Measurements from ENCODE around the gene NCK2. TPM values are rescaled to one million over a fixed set of nuclear protein-coding genes. Genes with fewer than 3 reads are reported as not detected.

The NCK2 gene
- total and polyA plus RNA-seq, 2 experiments from 2014 or later: 55.0 to 65.9 TPM

- no peak for DNase-seq (ENCODE audit: low read depth in 1 of 2, low spot score in 1 of 2)
- Histone ChIP-seq H3K36me3 (no peaks in the 10 kb centered on the region), H3K9me3 (ENCODE audit: low read depth) (no peaks in the 10 kb centered on the region), H3K4me1 (ENCODE audit: low read depth) (no peaks in the 10 kb centered on the region), H3K4me3 (no peak overlapping the region), H3K27me3 (no peaks in the 10 kb centered on the region), H3K27ac (no peak overlapping the region)
- no peak for TF ChIP-seq CTCF (IDR thresholded peaks at IDR 0.05; ENCODE audit: low read depth, low read length)
Measured at GRCh38 chr2:105910497-105911238, 166.0 kb downstream of the NCK2 start.

- Histone ChIP-seq H3K9me3 (ENCODE audit: low read depth) (no peaks in the 10 kb centered on the region), H3K27me3 (no peaks in the 10 kb centered on the region), H3K36me3 (no peaks in the 10 kb centered on the region), H3K27ac (no peak overlapping the region), H3K4me1 (ENCODE audit: low read depth) (no peaks in the 10 kb centered on the region), H3K4me3 (no peak overlapping the region)
- DNase-seq (ENCODE audit: low read depth in 1 of 2, low spot score in 1 of 2): no peak
- no peak for TF ChIP-seq CTCF (IDR thresholded peaks at IDR 0.05; ENCODE audit: low read depth, low read length)
Measured at GRCh38 chr2:105911425-105911824, 166.7 kb downstream of the NCK2 start.

GRCh38 chr2:105912081-105912480, 167.4 kb downstream of the NCK2 start:
- Histone ChIP-seq H3K36me3 (no peaks in the 10 kb centered on the region), H3K27ac (no peak overlapping the region), H3K4me1 (ENCODE audit: low read depth) (no peaks in the 10 kb centered on the region), H3K27me3 (no peaks in the 10 kb centered on the region), H3K9me3 (ENCODE audit: low read depth) (no peaks in the 10 kb centered on the region), H3K4me3 (no peak overlapping the region)
- DNase-seq (ENCODE audit: low read depth in 1 of 2, low spot score in 1 of 2): peak in 1 of 2 donors; percentile 39
- TF ChIP-seq CTCF (IDR thresholded peaks at IDR 0.05; ENCODE audit: low read depth, low read length): no peak

- H3K27me3 ChIP-seq: no peaks in the 10 kb centered on the region
- TF ChIP-seq CTCF (IDR thresholded peaks at IDR 0.05; ENCODE audit: low read depth, low read length): no peak
Measured at GRCh38 chr2:105915005-105915558, 170.4 kb downstream of the NCK2 start.

GRCh38 chr2:105917226-105917625, 172.5 kb downstream of the NCK2 start:
- DNase-seq (ENCODE audit: low read depth in 1 of 2, low spot score in 1 of 2): peak in 1 of 2 donors; percentile 37
- no peaks in the 10 kb centered on the region for H3K4me1 ChIP-seq (ENCODE audit: low read depth)
- H3K9me3 ChIP-seq (ENCODE audit: low read depth): no peaks in the 10 kb centered on the region
- H3K27me3 ChIP-seq: no peaks in the 10 kb centered on the region
- H3K4me3 ChIP-seq: no peak overlapping the region
- H3K36me3 ChIP-seq: no peaks in the 10 kb centered on the region
- no peak for TF ChIP-seq CTCF (IDR thresholded peaks at IDR 0.05; ENCODE audit: low read depth, low read length)
- H3K27ac ChIP-seq: no peak overlapping the region

More at GRCh38 chr2:105915005-105915558, 170.4 kb downstream of the NCK2 start:
- no peaks in the 10 kb centered on the region for H3K4me1 ChIP-seq (ENCODE audit: low read depth)
- no peaks in the 10 kb centered on the region for H3K36me3 ChIP-seq
- no peak overlapping the region for H3K27ac ChIP-seq
- H3K4me3 ChIP-seq: no peak overlapping the region
- H3K9me3 ChIP-seq (ENCODE audit: low read depth): no peaks in the 10 kb centered on the region
- DNase-seq (ENCODE audit: low read depth in 1 of 2, low spot score in 1 of 2): no peak
